Uterus (tissue), 4 donors: ENCODE results near the gene C9orf152. TPM values are rescaled to one million over a fixed set of nuclear protein-coding genes. Genes with fewer than 3 reads are reported as not detected.

Experiments
- DNase-seq, 2 donors: peaks; one replicate each; pipeline ENCODE4 v3.0.0-alpha.2; 2019 to 2020
- H3K27ac ChIP-seq, 2 donors: fragments of 200-600 bp; sonication (generic); 1 replicate in 1 of 2; 2 replicates in 1 of 2; pipeline ENCODE4 v1.5.1; 2016 to 2018
- H3K27me3 ChIP-seq, 2 donors: fragments of 200-600 bp; sonication (generic); one replicate each; pipeline ENCODE4 v1.5.1; 2018 to 2019; ENCODE audit warnings: control low read depth in 1 of 2
- H3K36me3 ChIP-seq, 2 donors: fragments of 200-600 bp; sonication (generic); one replicate each; pipeline ENCODE4 v1.5.1; 2019; ENCODE audit warnings: control low read depth in 1 of 2
- H3K4me1 ChIP-seq, 2 donors: fragments of 200-600 bp; sonication (generic); one replicate each; pipeline ENCODE4 v1.5.1; 2018 to 2019; ENCODE audit warnings: control low read depth in 1 of 2
- H3K4me3 ChIP-seq, 2 donors: fragments of 200-600 bp; sonication (generic); 1 replicate in 1 of 2; 2 replicates in 1 of 2; pipeline ENCODE4 v1.5.1; 2018 to 2019; ENCODE audit warnings: mild to moderate bottlenecking in 1 of 2
- H3K9me3 ChIP-seq, 2 donors: fragments of 200-600 bp; sonication (generic); one replicate each; pipeline ENCODE4 v1.5.1; 2019; ENCODE audit warnings: control low read depth in 1 of 2
- POLR2A ChIP-seq, 2 donors: fragments of 450-650 bp; IDR thresholded peaks; one replicate each; pipeline ENCODE4 v1.6.1; 2016; ENCODE audit warnings: antibody characterized with exemption in 2 of 2, mild to moderate bottlenecking in 1 of 2, moderate library complexity in 1 of 2
- intact Hi-C: fragments of 100-400 bp; cut with DNase I; formaldehyde crosslinking; loops from one replicate; pipeline ENCODE4 v1.15.1; 2023; ENCODE audit warnings: low total_unique reads
- total RNA-seq, 4 donors: library from RNA; depleted of rRNA in 3 of 4; stranded (reverse); fragments of >200 nt in 3 of 4; gene quantifications; one replicate each; pipeline versions ENCODE4 v1.1.0 to v1.2.4, GENCODE V29; 2014 to 2023
- TF ChIP-seq, protein P1 (sequence below), 4 experiments: fragments of 200-600 bp in 2 of 4; fragments of 450-650 bp in 2 of 4; sonication (generic) in 2 of 4; IDR thresholded peaks; one replicate each; pipeline ENCODE4 v1.5.1; 2016 to 2019; ENCODE audit warnings: antibody characterized with exemption in 4 of 4, mild to moderate bottlenecking in 2 of 4, moderate library complexity in 1 of 4
- donor health status: DM: yes; HTN: yes; CAD: no.

Gene C9orf152
- total RNA-seq, 4 donors from 2014 or later = 1.6 TPM; not detected in 3

DNA sequence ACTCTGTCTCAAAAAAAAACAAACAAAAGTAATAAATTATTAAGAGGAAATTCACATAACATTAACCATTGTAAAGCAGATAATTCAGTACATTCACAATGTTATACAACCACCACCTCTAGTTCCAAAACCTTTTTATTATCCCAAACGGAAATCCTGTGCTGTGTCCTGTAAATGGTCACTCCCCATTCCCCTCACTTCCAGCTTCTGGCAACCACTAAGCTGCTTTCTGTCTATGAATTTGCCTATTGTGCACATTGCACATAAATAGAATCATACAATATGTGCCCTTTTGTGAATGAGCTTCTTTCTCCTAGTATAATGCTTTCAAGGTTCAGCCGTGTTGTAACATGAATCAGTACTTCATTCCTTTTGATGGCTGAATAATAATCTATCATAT, 20.8 kb downstream of the C9orf152 start:
- Histone ChIP-seq H3K4me1 (no peaks in the 10 kb centered on the region), H3K36me3 (no peaks in the 10 kb centered on the region), H3K9me3 (no peaks in the 10 kb centered on the region), H3K27me3 (no peaks in the 10 kb centered on the region), H3K4me3 (no peak overlapping the region), H3K27ac (no peak overlapping the region)
- TF ChIP-seq POLR2A (IDR thresholded peaks at IDR 0.05) = no peak
- TF ChIP-seq, protein P1, sequence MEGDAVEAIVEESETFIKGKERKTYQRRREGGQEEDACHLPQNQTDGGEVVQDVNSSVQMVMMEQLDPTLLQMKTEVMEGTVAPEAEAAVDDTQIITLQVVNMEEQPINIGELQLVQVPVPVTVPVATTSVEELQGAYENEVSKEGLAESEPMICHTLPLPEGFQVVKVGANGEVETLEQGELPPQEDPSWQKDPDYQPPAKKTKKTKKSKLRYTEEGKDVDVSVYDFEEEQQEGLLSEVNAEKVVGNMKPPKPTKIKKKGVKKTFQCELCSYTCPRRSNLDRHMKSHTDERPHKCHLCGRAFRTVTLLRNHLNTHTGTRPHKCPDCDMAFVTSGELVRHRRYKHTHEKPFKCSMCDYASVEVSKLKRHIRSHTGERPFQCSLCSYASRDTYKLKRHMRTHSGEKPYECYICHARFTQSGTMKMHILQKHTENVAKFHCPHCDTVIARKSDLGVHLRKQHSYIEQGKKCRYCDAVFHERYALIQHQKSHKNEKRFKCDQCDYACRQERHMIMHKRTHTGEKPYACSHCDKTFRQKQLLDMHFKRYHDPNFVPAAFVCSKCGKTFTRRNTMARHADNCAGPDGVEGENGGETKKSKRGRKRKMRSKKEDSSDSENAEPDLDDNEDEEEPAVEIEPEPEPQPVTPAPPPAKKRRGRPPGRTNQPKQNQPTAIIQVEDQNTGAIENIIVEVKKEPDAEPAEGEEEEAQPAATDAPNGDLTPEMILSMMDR (IDR thresholded peaks at IDR 0.05) = no peak
- intact Hi-C loops = no loop called here
- no peak for DNase-seq

DNA sequence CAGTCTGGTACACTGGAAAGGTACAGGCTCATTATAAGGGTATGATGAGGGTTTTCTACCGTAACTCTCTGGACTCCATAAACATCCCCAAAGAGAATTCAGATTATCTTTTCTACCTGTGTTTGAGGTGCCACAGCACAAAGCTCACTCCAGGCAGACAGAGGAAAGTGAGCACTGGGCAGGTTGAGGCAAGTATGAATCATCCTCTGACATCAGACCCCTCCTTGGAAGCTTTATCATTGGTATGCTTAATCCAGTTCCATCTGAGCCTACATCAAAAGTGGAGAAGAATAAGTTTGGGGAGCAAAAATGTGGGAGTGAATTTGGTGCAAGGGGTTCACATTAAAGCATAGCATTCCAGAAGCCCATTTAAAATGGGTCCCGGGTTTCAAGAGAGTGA, 21.7 kb downstream of the C9orf152 start:
- H3K4me1 ChIP-seq = no peaks in the 10 kb centered on the region
- H3K36me3 ChIP-seq = no peaks in the 10 kb centered on the region
- no peak overlapping the region for H3K27ac ChIP-seq
- H3K27me3 ChIP-seq = no peaks in the 10 kb centered on the region
- DNase-seq = no peak
- intact Hi-C loops = no loop called here
- no peaks in the 10 kb centered on the region for H3K9me3 ChIP-seq
- TF ChIP-seq, protein P1 (IDR thresholded peaks at IDR 0.05) = no peak
- no peak overlapping the region for H3K4me3 ChIP-seq

DNA sequence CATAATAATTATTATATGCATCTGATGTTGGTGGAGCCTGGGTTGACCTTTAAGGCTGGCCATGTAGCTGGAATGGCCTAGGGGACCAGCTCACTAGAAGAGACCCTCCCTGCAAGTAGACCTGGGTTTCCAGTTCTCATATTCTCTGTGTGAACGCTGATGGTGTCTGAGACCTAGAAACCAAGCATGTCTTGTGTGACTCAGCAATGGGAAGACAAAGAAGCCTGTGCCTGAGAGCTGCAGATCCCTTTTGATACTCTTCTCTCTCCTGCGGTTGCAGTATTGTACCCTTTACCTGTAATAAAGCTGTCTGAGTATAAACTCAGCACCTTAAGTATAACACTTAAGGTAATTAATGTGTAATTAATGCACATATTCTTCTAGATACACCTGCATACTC, 22.2 kb downstream of the C9orf152 start:
- Histone ChIP-seq H3K4me3 (no peak overlapping the region), H3K27me3 (no peaks in the 10 kb centered on the region), H3K36me3 (no peaks in the 10 kb centered on the region), H3K27ac (no peak overlapping the region), H3K9me3 (no peaks in the 10 kb centered on the region), H3K4me1 (no peaks in the 10 kb centered on the region)
- intact Hi-C loops = no loop called here
- TF ChIP-seq, protein P1 (IDR thresholded peaks at IDR 0.05) = no peak
- no peak for TF ChIP-seq POLR2A (IDR thresholded peaks at IDR 0.05)
- no peak for DNase-seq

DNA sequence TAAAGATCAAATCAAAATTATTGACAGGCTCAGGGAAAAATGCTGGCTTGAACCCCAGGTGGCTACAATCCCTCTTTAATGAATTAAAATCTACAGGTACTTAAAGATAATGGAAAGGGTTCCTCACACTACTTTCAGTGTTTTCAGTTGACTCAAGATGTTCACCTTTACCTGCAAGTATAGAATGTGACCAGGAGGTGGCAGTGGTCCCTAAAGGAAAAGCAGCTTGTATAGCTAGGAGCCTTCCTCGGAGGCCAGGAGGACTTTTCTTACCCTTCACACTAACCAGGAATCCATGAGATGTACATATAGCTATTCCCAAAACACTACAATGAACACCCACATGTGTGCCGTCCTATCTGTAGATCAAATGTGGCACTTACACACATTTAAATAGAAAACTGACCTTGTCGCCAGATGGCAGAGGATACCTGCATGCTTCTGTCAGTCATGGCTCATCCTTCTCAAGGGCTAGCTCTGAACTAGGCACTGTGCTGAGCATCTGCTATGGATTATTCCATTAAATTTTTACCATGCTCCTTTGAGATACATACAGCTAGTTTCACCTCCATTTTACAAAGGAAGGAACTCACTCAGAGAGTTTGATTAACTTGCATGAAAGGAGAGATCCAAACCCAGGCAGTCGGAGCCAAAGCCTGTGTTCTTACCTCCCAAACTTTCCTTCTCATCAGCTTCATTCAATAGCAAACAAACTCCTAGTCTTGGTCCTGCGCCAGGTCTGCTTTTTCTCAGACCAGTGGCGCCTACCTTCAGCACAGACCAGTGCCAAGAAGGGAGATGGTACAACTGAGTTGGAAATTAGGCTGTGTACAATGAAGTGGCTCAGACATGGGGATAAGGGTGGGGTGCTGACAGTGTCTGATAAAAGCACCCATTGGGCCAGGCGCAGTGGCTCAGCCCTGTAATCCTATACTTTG, 24.5 kb downstream of the C9orf152 start:
- TF ChIP-seq, protein P1 (IDR thresholded peaks at IDR 0.05) = peak; percentile 77 to 83 (median 81)
- TF ChIP-seq POLR2A (IDR thresholded peaks at IDR 0.05) = no peak
- DNase-seq = peak; percentile 57 to 78
- H3K36me3 ChIP-seq = no peaks in the 10 kb centered on the region
- H3K4me1 ChIP-seq = no peaks in the 10 kb centered on the region
- no peak overlapping the region for H3K4me3 ChIP-seq
- H3K27ac ChIP-seq = no peak overlapping the region
- H3K9me3 ChIP-seq = no peaks in the 10 kb centered on the region
- no peaks in the 10 kb centered on the region for H3K27me3 ChIP-seq
- intact Hi-C loops = no loop called here
